Activated CD4-positive, alpha-beta T cell treated with anti-CD3 and anti-CD28 coated beads, Interleukin-2, amount 50 U/mL, for 16 hours (primary cell): Measurements from ENCODE around the gene POLR3C.
A peak's percentile ranks its signal among the peaks of the same experiment; 100 is the strongest.

Source experiments
- DNase-seq: peaks from one replicate; pipeline ENCODE4 v3.0.0-alpha.2; 2020

The POLR3C gene

GRCh38 chr1:145871994-145872924, 48.3 kb downstream of the POLR3C start:
- DNase-seq = peak; percentile 24

GRCh38 chr1:145874646-145875045, 50.6 kb downstream of the POLR3C start:
- DNase-seq = no peak

GRCh38 chr1:145877923-145878486, 54.0 kb downstream of the POLR3C start:
- no peak for DNase-seq

- DNase-seq = no peak
Observed at GRCh38 chr1:145878724-145879123, 54.7 kb downstream of the POLR3C start.

GRCh38 chr1:145879775-145880174, 55.8 kb downstream of the POLR3C start:
- DNase-seq = no peak

- DNase-seq = no peak
Observed at GRCh38 chr1:145884675-145885074, 60.7 kb downstream of the POLR3C start.

- DNase-seq = peak; percentile 75
Observed at GRCh38 chr1:145885738-145886287, 61.8 kb downstream of the POLR3C start, which contains the start of gene ANKRD35. TSS of gene ANKRD35 (minus strand) at chr1:145885866. CDS start at chr1:145885758, 108 bp downstream.

GRCh38 chr1:145886390-145886789, 62.4 kb downstream of the POLR3C start:
- DNase-seq = no peak

- no peak for DNase-seq
Observed at GRCh38 chr1:145886816-145887215, 62.8 kb downstream of the POLR3C start.

GRCh38 chr1:145887631-145888030, 63.6 kb downstream of the POLR3C start:
- no peak for DNase-seq

- no peak for DNase-seq
Observed at GRCh38 chr1:145889722-145890121, 65.7 kb downstream of the POLR3C start.

- no peak for DNase-seq
Observed at GRCh38 chr1:145891143-145891542, 67.1 kb downstream of the POLR3C start.

- peak; percentile 39 for DNase-seq
Observed at GRCh38 chr1:145891587-145892485, 67.8 kb downstream of the POLR3C start.

GRCh38 chr1:145892486-145893087, 68.6 kb downstream of the POLR3C start:
- no peak for DNase-seq

GRCh38 chr1:145893306-145894055, 69.5 kb downstream of the POLR3C start:
- no peak for DNase-seq
